NCI-H1048 (cell line): ENCODE measurements around the gene CEP164.
"Not testable (repeated sequence)": the region's sequence is repeated elsewhere in the genome, so short reads cannot be mapped to it uniquely, and the experiment has no call there.

Source experiments
- DNase-seq: peaks from one replicate; lab custom pipeline; 2025; lab: John Stamatoyannopoulos, UW

The CEP164 gene

DNA sequence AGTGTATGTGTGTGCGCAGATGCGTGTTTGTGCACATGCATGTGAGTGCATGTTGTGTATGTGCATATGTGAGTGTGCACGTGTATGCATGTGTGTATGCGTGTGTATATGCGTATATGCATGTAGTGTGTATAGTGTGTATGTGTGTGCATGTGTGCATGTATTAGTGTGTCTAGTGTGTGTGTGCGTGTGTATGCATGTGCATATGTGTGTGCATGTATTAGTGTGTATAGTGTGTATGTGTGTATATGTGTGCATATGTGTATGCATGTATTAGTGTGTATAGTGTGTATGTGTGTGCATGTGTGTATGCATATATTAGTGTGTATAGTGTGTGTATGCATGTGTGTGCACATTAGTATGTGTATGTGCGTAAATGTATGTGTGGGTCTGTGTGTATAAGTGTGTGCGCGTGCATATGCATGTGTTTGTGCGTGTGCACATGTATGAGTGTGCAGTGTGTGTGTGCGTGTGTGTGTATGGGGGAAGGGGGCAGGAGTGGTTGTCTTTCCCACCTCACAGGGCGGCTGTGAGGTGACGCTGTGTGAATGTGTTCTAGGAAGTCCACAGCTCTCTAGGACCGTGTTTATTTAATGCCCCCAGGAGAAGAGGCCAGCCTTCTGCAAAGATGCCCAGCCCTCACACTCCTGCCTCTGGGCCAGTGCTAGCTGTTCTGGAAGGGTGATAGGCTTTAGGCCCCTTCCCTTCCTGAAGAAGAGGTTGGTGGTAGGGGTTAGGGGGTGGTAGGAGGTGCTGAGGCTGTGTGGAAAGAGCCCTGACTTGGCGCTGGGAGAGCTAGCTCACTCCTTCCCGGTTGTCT is 114.6 kb downstream of the CEP164 start:
- no peak for DNase-seq

GRCh38 chr11:117442869-117443239 is 115.2 kb downstream of the CEP164 start:
- DNase-seq = no peak

DNA sequence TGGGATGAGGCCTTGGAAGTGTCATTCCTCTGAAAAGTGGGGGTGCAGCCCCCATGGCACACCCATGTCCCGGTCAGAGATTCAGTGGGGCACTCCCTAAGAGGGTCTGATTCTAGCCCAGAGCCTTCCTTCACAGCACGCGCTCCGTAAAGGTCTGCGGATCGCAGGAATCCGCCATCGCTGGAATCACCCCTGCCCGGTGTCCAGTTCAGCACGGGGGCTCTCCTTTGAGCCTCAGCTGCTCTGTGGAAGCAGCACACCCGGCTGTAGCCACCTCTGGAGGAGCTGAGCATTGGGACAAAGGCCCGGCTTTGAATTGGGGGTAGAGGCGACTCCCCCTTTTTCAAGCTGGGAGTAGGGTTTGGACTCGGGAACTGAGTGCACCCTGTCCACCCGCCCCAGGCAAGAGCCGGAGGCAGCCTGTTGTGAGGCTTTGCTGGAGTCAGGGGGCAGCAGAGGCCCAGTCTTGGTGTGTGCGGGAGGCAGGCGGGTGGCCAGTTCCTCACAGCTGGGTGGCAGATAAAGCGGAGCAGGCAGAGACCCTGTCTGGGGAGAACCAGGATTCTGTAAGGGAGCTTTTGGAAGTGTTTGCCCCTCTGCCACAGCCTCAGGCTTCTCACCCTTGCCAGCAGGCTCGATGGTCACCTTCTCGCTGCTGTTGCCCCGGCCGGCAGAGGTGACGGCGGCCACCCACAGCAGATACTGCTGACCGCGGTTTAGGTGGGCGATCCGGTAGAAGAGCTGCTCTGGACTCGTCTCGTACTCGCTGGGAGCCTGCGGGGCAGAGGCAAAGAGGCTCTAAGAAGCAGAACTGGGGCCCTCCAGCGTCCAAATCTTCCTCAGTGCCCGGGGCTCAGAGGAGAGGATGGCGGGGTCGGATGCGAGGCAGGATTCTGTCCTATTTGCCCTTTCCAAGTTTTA is 115.9 kb downstream of the CEP164 start:
- DNase-seq = no peak

DNA sequence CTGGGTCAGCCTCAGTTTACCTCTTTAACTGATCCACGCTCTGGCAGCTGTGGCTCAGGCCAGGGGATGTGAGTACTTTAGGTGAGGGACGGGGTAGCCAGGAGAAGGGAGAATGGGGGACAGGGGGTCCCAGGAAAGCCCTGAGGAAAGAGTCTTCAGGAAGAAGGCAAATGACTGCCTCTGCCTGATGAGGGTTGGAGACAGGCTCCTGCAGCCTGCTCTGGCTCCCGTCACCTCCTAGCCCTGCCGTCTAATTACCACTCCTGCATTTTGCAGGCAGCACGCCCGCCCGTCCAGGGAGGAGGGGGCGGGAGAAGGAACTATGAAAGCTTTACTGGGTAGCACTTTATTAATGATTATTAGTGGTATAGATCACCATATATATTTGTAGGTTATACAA is 116.6 kb downstream of the CEP164 start:
- no peak for DNase-seq

GRCh38 chr11:117444711-117445658 is 117.3 kb downstream of the CEP164 start:
- no peak for DNase-seq

- DNase-seq = no peak
These were observed 121.5 kb downstream of the CEP164 start for GRCh38 chr11:117449111-117449693.

- no peak for DNase-seq
These were observed 126.4 kb downstream of the CEP164 start for GRCh38 chr11:117453886-117454563.

DNA sequence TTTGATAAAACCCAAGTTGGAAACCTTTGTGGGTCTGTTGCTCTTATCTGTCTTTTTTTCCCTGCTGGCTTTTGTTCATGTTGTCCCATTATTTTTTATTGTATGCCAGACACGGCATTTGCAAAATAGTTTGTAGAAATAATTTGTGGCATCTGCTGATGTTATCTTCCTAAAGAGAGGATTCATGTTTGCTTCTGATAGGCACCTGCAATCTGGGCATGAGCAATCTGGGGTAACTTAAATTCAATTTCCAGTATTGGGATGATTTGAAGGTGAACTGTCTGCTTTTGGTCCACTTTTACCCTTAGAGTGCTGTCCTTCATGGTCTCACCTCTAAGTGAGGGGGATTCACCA is 126.9 kb downstream of the CEP164 start:
- no peak for DNase-seq

GRCh38 chr11:117456027-117456720 is 128.5 kb downstream of the CEP164 start:
- DNase-seq = no peak

DNA sequence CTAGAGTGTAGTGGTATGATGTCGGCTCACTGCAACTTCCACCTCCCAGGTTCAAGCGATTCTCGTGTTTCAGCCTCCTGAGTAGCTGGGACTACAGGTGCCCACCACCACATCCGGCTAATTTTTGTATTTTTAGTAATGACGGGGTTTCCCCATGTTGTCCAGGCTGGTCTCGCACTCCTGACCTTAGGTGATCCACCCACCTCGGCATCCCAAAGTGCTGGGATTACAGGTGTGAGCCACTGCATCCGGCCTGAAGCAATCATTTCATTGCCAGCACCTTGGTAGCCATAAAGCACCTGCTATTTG is 129.0 kb downstream of the CEP164 start:
- not testable (repeated sequence) for DNase-seq

DNA sequence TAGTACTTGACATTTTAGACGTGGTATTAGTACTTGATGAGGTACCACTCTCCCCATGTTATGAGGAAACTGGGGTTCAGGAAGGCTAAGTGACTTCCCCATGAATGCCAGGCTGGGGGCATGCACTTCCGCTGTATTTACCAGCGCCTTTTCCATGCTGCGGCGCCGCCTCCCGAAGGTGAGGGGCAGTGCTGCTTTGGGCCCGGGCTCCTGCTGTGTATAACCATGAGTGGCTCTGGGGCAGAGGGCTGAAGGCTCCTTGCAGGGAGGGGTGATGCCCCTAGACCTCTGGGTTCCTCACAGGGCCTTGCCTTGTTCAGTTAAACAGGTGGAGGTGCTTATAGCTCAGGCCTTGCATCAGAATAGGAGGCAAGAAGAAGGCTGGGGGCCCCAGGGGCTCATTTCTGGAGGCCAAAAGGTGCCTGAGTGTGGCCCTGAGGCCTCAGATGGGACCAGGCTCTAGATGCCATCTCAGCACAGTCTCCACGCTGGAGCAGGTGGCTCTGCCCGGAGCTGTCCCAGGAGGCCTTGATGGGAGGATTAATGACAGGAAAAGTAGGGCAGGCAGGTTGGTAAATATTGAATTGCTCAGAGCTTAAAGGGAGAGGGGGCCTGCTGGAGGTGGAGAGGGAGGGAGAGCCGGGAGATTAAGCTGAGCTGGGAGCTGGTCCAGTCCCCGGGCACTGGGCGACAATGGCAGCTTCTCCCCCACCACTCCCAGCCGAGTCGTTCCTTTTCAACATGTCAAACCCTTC is 129.6 kb downstream of the CEP164 start:
- DNase-seq = no peak

GRCh38 chr11:117457835-117458234 is 130.2 kb downstream of the CEP164 start:
- no peak for DNase-seq

GRCh38 chr11:117458275-117459122 is 130.8 kb downstream of the CEP164 start:
- DNase-seq = no peak

DNA sequence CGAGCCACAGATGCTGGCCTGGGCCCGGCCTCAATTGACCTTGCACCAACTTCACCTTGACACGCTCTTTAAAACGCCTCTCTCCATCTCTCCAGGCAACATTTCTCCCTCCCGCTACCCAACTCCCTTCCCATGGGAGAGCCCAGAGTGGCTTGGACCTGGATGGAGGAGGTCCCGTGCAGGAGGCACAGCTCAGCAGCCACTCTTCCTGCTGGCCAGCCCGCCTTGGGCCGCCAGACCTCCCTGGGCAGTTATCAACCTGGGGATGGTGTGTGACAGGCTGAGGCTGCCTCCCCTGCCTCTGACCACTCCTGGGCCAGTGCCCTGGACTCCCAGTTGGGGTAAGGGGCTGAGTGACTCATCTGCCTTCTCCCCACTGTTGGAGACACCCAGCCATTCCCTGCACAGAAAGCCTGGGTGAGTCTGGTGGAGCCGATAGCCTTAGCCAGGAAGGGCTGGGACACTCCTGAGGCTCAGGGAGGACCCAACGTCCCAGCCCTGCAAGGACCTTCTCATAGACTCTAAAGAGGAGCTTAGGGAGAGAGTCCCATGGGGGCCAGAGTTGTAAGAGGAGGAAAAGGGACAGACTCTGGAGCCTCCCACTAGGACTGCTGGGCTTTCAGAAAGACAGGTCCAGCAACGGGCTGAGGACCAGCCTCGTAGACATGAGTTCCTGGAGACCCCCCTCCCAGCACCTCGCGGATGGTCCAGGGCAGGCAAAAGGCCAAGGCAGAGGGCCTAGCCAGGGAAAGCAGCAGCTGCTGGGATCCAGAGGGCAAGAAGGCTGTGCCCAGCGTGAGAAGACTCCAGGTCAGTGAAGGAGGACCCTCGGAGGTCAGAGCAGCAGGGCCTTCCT is 131.7 kb downstream of the CEP164 start:
- no peak for DNase-seq

- DNase-seq = no peak
These were observed 132.3 kb downstream of the CEP164 start for GRCh38 chr11:117459979-117460300.

GRCh38 chr11:117461396-117462182 is 133.9 kb downstream of the CEP164 start:
- no peak for DNase-seq

GRCh38 chr11:117462183-117462863 is 134.7 kb downstream of the CEP164 start:
- no peak for DNase-seq
